Glutamatergic neuron (in vitro differentiated cells): ENCODE measurements around the gene SUSD2. TPM values are rescaled to one million over a fixed set of nuclear protein-coding genes. Genes with fewer than 3 reads are reported as not detected.
"Not testable (repeated sequence)": the region's sequence is repeated elsewhere in the genome, so short reads cannot be mapped to it uniquely, and the experiment has no call there.

Experiments used
- DNase-seq: peaks from one replicate; pipeline ENCODE4 v3.0.0; 2022
- H3K27ac Mint-ChIP-seq: one replicate; pipeline ENCODE4 v1.8.0; 2020; ENCODE audit warnings: mild to moderate bottlenecking, mixed read lengths, inconsistent platforms; ENCODE audit not compliant: unreplicated experiment
- H3K27me3 Mint-ChIP-seq: one replicate; pipeline ENCODE4 v1.8.0; 2020; ENCODE audit warnings: mild to moderate bottlenecking, moderate library complexity, mixed read lengths, inconsistent platforms; ENCODE audit not compliant: unreplicated experiment
- H3K36me3 Mint-ChIP-seq: one replicate; pipeline ENCODE4 v1.8.0; 2020; ENCODE audit warnings: mild to moderate bottlenecking, mixed read lengths, inconsistent platforms; ENCODE audit not compliant: unreplicated experiment
- H3K4me1 Mint-ChIP-seq: one replicate; pipeline ENCODE4 v1.8.0; 2020; ENCODE audit warnings: mild to moderate bottlenecking, low read depth, mixed read lengths, inconsistent platforms; ENCODE audit not compliant: unreplicated experiment
- H3K4me3 Mint-ChIP-seq: one replicate; pipeline ENCODE4 v1.8.0; 2020; ENCODE audit warnings: mild to moderate bottlenecking, mixed read lengths, inconsistent platforms; ENCODE audit not compliant: unreplicated experiment
- H3K9me3 Mint-ChIP-seq: one replicate; pipeline ENCODE4 v1.8.0; 2020; ENCODE audit warnings: mild to moderate bottlenecking, moderate library complexity, mixed read lengths, inconsistent platforms; ENCODE audit not compliant: unreplicated experiment
- total RNA-seq: library from RNA; stranded (reverse); fragmentation: NEBNext Ultra II Directional; extraction: Animal tissue kit (Norgen Biotek cat#: 25700); gene quantifications from one replicate; pipeline ENCODE4 v1.2.1, GENCODE V29; 2021; ENCODE audit not compliant: unreplicated experiment
- TF ChIP-seq, protein P1 (sequence below): fragments of 200-600 bp; sonication (generic); IDR thresholded peaks from one replicate; pipeline ENCODE4 v1.5.0; 2021; ENCODE audit not compliant: partially characterized antibody, unreplicated experiment

SUSD2 gene
- total RNA-seq, 1 donor from 2014 or later, result 123 TPM

DNA sequence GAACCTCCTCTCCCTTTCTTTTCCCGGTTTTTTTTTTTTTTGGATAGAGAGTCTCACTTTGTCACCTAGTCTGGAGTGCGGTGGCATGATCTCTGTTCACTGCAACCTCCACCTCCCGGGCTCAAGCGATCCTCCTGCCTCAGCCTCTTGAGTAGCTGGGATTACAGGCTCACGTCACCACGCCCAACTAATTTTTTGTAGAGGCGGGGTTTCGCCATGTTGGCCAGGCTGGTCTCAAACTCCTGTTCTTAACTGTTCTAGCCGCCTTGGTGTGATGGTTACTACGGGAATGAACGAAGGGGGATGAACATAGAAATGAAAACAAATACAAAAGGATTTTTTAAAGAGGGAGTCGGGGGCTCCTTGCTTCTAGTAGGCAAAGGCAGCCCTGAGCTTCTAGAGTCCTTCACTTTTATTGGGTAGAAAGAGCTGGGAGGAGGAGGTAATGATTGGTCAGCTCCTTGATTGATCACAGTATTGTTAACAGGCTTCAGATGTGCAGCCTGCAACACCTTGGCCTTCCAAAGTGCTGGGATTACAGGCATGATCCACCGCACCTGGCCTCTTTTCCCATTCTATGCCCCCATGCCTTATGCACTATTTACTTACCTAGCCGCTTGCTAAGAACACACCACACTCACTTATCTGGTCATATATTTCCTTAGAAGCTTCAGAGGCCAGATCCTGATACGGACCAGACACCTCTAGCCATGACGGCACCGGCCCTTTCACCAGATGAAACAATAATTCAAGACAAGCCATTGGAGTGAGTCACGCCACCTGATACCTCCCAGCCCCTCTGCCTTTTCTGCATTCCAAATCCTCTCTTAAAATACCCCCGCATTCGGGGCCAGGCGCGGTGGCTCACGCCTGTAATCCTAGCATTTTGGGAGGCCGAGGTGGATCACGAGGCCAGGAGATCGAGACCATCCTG lies 20.7 kb downstream of the SUSD2 start:
- no peak overlapping the region for H3K4me3 Mint-ChIP-seq
- H3K4me1 Mint-ChIP-seq, result peaks cover 9% of the 10 kb centered on the region
- no peaks in the 10 kb centered on the region for H3K36me3 Mint-ChIP-seq
- TF ChIP-seq, protein P1, sequence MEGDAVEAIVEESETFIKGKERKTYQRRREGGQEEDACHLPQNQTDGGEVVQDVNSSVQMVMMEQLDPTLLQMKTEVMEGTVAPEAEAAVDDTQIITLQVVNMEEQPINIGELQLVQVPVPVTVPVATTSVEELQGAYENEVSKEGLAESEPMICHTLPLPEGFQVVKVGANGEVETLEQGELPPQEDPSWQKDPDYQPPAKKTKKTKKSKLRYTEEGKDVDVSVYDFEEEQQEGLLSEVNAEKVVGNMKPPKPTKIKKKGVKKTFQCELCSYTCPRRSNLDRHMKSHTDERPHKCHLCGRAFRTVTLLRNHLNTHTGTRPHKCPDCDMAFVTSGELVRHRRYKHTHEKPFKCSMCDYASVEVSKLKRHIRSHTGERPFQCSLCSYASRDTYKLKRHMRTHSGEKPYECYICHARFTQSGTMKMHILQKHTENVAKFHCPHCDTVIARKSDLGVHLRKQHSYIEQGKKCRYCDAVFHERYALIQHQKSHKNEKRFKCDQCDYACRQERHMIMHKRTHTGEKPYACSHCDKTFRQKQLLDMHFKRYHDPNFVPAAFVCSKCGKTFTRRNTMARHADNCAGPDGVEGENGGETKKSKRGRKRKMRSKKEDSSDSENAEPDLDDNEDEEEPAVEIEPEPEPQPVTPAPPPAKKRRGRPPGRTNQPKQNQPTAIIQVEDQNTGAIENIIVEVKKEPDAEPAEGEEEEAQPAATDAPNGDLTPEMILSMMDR, result no peak
- no peak overlapping the region for H3K27ac Mint-ChIP-seq
- DNase-seq, result no peak
- no peaks in the 10 kb centered on the region for H3K27me3 Mint-ChIP-seq
- no peaks in the 10 kb centered on the region for H3K9me3 Mint-ChIP-seq

DNA sequence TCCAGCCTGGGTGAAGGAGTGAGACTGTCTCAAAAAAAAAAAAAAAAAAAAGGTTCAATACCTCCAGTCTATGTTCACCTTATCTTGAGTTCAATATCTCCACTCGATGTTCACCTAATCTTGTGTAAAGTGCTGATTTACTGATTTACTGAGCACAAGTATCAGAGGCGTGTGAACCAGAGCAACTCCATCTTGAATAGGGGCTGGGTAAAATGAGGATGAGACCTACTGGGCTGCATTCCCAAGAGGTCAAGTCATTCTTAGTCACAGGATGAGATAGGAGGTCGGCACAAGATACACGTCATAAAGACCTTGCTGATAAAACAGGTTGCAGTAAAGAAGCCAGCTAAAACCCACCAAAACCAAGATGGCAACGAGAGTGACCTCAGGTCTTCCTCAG lies 22.6 kb downstream of the SUSD2 start:
- not testable (repeated sequence) for H3K27me3 Mint-ChIP-seq, H3K4me3 Mint-ChIP-seq, DNase-seq, H3K9me3 Mint-ChIP-seq, H3K36me3 Mint-ChIP-seq, H3K27ac Mint-ChIP-seq
- H3K4me1 Mint-ChIP-seq, result peaks cover 11% of the 10 kb centered on the region

DNA sequence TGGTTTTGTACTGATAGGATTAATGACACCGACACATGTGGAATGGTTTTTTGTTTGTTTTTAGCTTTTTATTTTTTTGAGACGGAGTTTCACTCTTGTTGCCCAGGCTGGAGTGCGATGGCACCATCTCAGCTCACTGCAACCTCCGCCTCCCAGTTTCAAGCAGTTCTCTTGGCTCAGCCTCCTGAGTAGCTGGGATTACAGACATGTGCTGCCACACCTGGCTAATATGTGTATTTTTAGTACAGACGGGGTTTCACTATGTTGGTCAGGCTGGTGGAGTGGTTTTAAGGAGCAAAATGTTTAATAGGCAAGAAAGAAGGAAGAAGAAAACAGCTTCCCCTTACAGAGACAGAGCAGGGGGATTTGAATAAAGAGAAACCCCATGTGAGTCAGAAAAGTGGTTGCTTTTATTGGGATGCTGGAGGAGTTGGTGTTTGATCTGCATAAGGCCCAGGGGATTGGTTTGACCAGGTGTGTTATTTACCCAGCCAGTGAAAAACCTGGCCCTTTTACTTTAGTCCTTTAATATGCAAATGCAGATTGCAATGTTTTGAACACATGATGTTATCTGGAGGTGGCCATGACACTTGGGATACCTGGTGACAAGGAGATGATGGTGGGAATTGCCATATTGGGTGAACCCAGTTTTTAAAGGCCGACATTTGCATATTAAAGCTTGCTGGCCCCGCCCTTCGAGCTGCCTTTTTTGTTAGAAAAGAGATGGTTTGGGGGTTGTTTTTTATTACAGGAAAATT lies 24.3 kb downstream of the SUSD2 start:
- H3K36me3 Mint-ChIP-seq, result no peaks in the 10 kb centered on the region
- H3K4me1 Mint-ChIP-seq, result peaks cover 11% of the 10 kb centered on the region
- no peaks in the 10 kb centered on the region for H3K9me3 Mint-ChIP-seq
- no peaks in the 10 kb centered on the region for H3K27me3 Mint-ChIP-seq
- TF ChIP-seq, protein P1, result no peak
- DNase-seq, result no peak
- H3K4me3 Mint-ChIP-seq, result no peak overlapping the region
- no peak overlapping the region for H3K27ac Mint-ChIP-seq

DNA sequence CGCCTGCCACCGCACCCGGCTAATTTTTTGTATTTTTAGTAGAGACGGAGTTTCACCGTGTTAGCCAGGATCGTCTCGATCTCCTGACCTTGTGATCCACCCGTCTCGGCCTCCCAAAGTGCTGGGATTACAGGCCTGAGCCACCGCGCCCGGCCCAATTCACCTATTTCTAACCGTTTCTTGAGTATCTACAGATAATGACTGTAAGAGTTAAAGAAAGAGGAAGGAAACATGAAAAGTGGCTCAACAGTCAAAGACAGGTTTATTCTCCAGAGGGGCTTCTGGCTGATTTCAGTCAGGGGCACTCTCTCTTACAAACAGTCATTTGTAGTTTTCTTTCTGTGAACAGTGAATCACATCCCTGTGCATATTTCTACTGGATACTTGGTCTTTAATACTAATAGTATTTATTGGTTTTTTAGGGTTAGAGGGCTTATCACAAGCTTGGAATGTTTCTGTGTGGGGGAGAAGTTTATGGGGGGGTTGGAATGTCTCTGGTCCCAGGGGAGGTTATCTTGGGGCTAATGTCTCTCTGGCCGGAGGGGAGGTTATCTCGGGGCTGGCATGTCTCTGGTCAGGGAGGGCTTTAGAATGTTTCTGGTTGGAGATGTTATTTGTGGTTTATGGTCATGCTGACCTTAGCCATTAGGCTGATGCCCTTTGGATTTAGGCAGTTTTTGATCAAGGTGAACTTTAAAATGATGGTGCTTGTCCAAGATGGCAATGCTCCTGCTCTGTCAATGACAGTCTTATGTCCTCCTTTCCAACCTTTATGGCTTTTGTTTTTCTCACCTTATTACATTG lies 25.4 kb downstream of the SUSD2 start:
- H3K27ac Mint-ChIP-seq, H3K36me3 Mint-ChIP-seq, H3K27me3 Mint-ChIP-seq, H3K4me3 Mint-ChIP-seq, H3K9me3 Mint-ChIP-seq, DNase-seq: not testable (repeated sequence)
- H3K4me1 Mint-ChIP-seq, result peaks cover 12% of the 10 kb centered on the region

DNA sequence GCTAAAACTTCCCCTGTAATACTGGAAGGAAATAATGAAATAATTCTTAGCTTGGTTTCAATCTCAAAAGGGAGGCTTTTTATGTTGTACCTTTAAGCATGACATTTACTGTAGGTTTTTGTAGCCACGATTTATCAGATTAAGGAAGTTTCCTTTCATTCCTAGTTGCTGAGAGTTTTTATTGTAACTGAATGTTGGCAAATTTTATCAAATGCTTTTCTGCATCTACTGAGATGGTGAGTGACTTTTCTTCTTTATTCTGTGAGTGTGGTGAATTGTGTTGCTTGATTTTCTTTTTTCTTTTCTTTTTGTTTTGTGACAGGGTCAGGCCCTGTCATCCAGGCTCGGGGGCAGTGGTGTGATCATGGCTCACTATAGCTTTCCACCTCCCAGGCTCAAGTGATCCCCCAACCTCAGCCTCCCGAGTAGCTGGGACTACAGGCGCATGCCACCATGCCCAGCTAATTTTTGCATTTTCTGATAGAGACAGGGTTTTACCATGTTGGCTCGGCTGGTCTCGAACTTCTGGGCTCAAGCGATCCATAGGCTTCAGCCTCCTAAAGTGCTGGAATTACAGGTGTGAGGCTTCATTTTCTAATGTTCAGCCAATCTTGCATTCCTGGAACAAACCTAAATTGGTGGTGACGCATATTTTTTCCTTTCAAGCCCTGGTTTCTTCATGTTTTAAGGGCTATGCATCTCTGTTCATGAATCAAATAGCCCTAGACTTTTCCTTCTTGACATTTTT lies 26.2 kb downstream of the SUSD2 start:
- no peaks in the 10 kb centered on the region for H3K9me3 Mint-ChIP-seq
- peaks cover 13% of the 10 kb centered on the region for H3K4me1 Mint-ChIP-seq
- H3K27ac Mint-ChIP-seq, result no peak overlapping the region
- TF ChIP-seq, protein P1, result no peak
- no peak for DNase-seq
- no peaks in the 10 kb centered on the region for H3K27me3 Mint-ChIP-seq
- H3K36me3 Mint-ChIP-seq, result no peaks in the 10 kb centered on the region
- H3K4me3 Mint-ChIP-seq, result no peak overlapping the region
